OCI-LY7 (cell line): ENCODE results near the gene BRIP1.

ENCODE experiments used
- EZH2phosphoT487 ChIP-seq: fragments of 200-600 bp; sonication (generic); IDR thresholded peaks from 2 replicates; pipeline ENCODE4 v1.6.1; 2018; ENCODE audit warnings: low read depth, borderline replicate concordance, mild to moderate bottlenecking, mixed run types, antibody characterized with exemption, low read length, moderate library complexity, mixed read lengths
- TF ChIP-seq, protein P1 (sequence below): fragments of 200-600 bp; sonication (generic); conservative IDR thresholded peaks from 2 replicates; pipeline ENCODE4 v1.5.1; 2014; ENCODE audit warnings: mild to moderate bottlenecking, antibody characterized with exemption, low read length, moderate library complexity, mixed read lengths

DNA sequence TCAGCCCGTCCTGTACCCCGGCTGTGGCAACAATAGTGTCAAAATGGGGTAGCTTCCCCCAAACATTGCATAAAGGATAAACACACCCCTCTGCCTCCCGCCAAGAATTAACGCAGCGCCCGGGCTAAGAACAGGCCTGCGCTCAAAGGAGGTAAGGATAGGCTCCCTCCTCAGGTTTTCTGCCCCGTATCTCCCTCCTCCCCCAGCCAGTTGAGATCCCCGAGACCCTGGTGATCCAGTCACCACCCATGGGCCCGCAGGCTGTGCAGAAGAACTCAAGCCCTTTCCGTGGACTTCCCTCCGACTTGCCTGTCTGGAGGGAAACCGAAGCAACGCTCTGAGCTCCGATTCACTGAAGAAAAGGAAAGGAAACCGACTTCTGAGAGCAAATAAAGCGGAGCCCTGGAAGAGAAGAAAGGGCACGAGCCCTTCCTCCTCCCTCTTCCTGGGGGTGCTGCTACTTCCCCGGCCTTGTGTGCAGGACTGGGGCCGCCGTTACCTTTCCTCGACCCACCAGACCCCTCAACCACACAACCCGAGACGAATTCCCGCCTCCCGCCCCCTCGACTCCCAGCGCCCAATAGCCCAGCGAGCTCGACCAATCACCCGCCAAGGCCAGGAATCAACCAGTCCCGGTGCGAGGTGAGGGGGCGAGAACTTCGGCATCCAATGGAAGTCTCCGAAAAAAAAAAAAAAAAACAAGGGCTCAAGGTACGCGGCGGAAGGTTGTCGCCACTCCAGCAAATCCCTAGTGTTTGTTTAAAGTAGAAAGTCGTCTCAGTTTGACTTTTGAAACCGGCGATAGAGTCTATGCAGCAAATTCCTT lies at the start of gene BRIP1:
- TF ChIP-seq, protein P1, sequence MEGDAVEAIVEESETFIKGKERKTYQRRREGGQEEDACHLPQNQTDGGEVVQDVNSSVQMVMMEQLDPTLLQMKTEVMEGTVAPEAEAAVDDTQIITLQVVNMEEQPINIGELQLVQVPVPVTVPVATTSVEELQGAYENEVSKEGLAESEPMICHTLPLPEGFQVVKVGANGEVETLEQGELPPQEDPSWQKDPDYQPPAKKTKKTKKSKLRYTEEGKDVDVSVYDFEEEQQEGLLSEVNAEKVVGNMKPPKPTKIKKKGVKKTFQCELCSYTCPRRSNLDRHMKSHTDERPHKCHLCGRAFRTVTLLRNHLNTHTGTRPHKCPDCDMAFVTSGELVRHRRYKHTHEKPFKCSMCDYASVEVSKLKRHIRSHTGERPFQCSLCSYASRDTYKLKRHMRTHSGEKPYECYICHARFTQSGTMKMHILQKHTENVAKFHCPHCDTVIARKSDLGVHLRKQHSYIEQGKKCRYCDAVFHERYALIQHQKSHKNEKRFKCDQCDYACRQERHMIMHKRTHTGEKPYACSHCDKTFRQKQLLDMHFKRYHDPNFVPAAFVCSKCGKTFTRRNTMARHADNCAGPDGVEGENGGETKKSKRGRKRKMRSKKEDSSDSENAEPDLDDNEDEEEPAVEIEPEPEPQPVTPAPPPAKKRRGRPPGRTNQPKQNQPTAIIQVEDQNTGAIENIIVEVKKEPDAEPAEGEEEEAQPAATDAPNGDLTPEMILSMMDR: no peak
- no peak for TF ChIP-seq EZH2phosphoT487
